Posterior vena cava (tissue), 2 donors: ENCODE data around the gene GPR149. TPM values are rescaled to one million over a fixed set of nuclear protein-coding genes. Genes with fewer than 3 reads are reported as not detected.

Source experiments
- DNase-seq: peaks from one replicate; pipeline ENCODE4 v3.0.0-alpha.2; 2020; ENCODE audit warnings: low spot score
- intact Hi-C, 2 donors: fragments of 100-400 bp; cut with DNase I; formaldehyde crosslinking; loops; one replicate each; pipeline versions ENCODE4 v1.14.1 to v1.14.2; 2022 to 2023
- total RNA-seq, 2 donors: library from RNA; stranded (reverse); fragmentation: NEBNext Ultra II Directional; extraction: Animal tissue kit (Norgen Biotek cat#: 25700); gene quantifications; one replicate each; pipeline ENCODE4 v1.2.1, GENCODE V29; 2021
- donor health status: DM: yes; HTN: yes; CAD: no.
- donor health status: DM: yes; HTN: yes; CAD: no.

Gene GPR149
- total RNA-seq, 2 donors from 2014 or later, result not detected

GRCh38 chr3:154356009-154356408, 74.0 kb downstream of the GPR149 start:
- no peak for DNase-seq
- intact Hi-C loops, result no loop called here

GRCh38 chr3:154349223-154349622, 80.8 kb downstream of the GPR149 start:
- intact Hi-C loops, result no loop called here
- DNase-seq, result no peak

GRCh38 chr3:154345422-154346122, 84.4 kb downstream of the GPR149 start:
- DNase-seq, result no peak
- intact Hi-C loops, result no loop called here

GRCh38 chr3:154338570-154338969, 91.4 kb downstream of the GPR149 start:
- intact Hi-C loops, result no loop called here

GRCh38 chr3:154338008-154338407, 92.0 kb downstream of the GPR149 start:
- intact Hi-C loops, result no loop called here
- DNase-seq, result no peak

More at GRCh38 chr3:154338570-154338969, 91.4 kb downstream of the GPR149 start:
- DNase-seq, result no peak

GRCh38 chr3:154334973-154335420, 95.0 kb downstream of the GPR149 start:
- intact Hi-C loops, result no loop called here
- DNase-seq, result no peak

- DNase-seq, result no peak
- intact Hi-C loops, result no loop called here
Measured at GRCh38 chr3:154327871-154328270, 102.1 kb downstream of the GPR149 start.

GRCh38 chr3:154324919-154325318, 105.1 kb downstream of the GPR149 start:
- intact Hi-C loops, result no loop called here
- DNase-seq, result no peak

GRCh38 chr3:154323891-154324738, 105.9 kb downstream of the GPR149 start, which contains the start of gene DHX36:
DHX36 (minus strand) TSS chr3:154324487; CDS start chr3:154324416, 71 bp downstream.
- intact Hi-C loops, result no loop called here
- peak; percentile 98 for DNase-seq

GRCh38 chr3:154316974-154317767, 112.8 kb downstream of the GPR149 start:
- DNase-seq, result no peak
- intact Hi-C loops, result no loop called here

- intact Hi-C loops, result no loop called here
- DNase-seq, result no peak
Measured at GRCh38 chr3:154314152-154314551, 115.8 kb downstream of the GPR149 start.

- intact Hi-C loops, result no loop called here
- no peak for DNase-seq
Measured at GRCh38 chr3:154310840-154311239, 119.2 kb downstream of the GPR149 start.

- intact Hi-C loops, result no loop called here
- no peak for DNase-seq
Measured at GRCh38 chr3:154307363-154307762, 122.6 kb downstream of the GPR149 start.

GRCh38 chr3:154304936-154305335, 125.1 kb downstream of the GPR149 start:
- intact Hi-C loops, result no loop called here
- no peak for DNase-seq

GRCh38 chr3:154304116-154304786, 125.7 kb downstream of the GPR149 start:
- intact Hi-C loops, result no loop called here
- no peak for DNase-seq

GRCh38 chr3:154301561-154301960, 128.4 kb downstream of the GPR149 start:
- intact Hi-C loops, result no loop called here
- DNase-seq, result no peak

- DNase-seq, result no peak
- intact Hi-C loops, result no loop called here
Measured at GRCh38 chr3:154294016-154294415, 136.0 kb downstream of the GPR149 start.

GRCh38 chr3:154290187-154290586, 139.8 kb downstream of the GPR149 start:
- peak; percentile 65 for DNase-seq
- intact Hi-C loops, result no loop called here
